ENCODE data around the gene RPL7A. TPM values are rescaled to one million over a fixed set of nuclear protein-coding genes. Genes with fewer than 3 reads are reported as not detected.
"Not testable (repeated sequence)": the region's sequence is repeated elsewhere in the genome, so short reads cannot be mapped to it uniquely, and the experiment has no call there.

RPL7A gene
- total RNA-seq, 1 experiment from 2014 or later, result 2,991 TPM

DNA sequence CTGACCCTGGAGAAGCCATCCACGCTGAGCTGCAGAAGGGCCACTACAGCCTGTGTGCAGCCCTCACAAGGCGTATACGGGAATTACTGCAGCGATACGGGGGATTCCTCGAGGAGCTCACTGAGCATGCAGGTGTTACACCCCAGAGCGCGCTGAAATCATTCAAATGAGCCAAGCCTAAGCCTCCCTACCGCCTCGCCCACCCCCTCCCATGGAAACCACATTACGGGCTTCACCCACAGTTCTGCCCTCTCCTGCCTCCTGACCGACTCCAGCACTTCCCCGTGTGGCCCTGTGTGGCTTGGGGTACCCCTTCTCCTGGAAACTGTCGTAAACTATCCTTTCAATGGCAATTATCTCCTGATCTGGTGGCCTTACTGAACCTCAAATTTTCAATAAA is 25.3 kb upstream of the RPL7A start:
- DNase-seq, result no peak
- Histone ChIP-seq H3K27me3 (no peaks in the 10 kb centered on the region), H3K9me3 (no peaks in the 10 kb centered on the region), H3K36me3 (no peaks in the 10 kb centered on the region), H3K4me3 (no peak overlapping the region)

GRCh38 chr9:133323211-133323610 is 24.8 kb upstream of the RPL7A start:
- H3K4me3 ChIP-seq, result no peak overlapping the region
- no peaks in the 10 kb centered on the region for H3K9me3 ChIP-seq
- no peak for DNase-seq
- H3K27me3 ChIP-seq, result no peaks in the 10 kb centered on the region
- no peaks in the 10 kb centered on the region for H3K36me3 ChIP-seq

GRCh38 chr9:133323991-133324703 is 23.9 kb upstream of the RPL7A start:
- H3K36me3 ChIP-seq, result no peaks in the 10 kb centered on the region
- no peaks in the 10 kb centered on the region for H3K27me3 ChIP-seq
- H3K9me3 ChIP-seq, result no peaks in the 10 kb centered on the region
- DNase-seq, result no peak
- H3K4me3 ChIP-seq, result no peak overlapping the region

- not testable (repeated sequence) for H3K9me3 ChIP-seq, H3K4me3 ChIP-seq, H3K27me3 ChIP-seq, DNase-seq
- H3K36me3 ChIP-seq, result peaks cover 17% of the 10 kb centered on the region
Observed at GRCh38 chr9:133327021-133327420, 21.0 kb upstream of the RPL7A start.

DNA sequence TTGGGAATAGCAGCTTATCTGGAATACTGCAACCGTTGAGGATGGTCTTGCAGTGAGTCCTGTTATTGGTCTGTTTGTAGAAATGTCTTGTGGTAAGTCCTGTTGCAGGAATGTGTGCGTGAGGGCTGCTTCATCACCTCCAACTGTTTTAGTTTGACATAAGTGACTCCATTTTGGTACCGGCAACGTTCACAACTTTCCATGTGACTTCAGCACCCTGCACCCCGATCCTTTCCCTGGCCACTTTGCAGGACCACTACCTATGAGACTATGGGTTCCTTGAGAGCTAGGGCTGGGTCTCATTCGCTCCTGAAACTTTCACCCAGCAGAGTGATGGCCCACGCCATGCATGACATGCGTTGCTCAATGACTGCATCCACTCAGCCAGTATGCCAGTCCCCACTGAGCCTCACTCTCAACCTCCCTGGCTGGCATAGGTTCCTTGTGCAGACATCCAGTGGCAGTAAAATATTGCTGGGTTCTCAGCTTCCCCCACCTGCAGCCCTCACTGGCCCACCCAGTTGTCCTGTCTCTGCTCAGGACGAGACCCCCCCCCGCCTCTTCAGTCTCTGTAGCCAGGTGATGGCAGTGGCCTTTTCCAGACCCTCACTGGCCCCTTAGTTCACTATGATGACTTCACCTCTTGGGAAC is 20.1 kb upstream of the RPL7A start:
- H3K4me3 ChIP-seq, result no peak overlapping the region
- DNase-seq, result no peak
- H3K36me3 ChIP-seq, result peaks cover 27% of the 10 kb centered on the region
- no peaks in the 10 kb centered on the region for H3K27me3 ChIP-seq
- no peaks in the 10 kb centered on the region for H3K9me3 ChIP-seq

DNA sequence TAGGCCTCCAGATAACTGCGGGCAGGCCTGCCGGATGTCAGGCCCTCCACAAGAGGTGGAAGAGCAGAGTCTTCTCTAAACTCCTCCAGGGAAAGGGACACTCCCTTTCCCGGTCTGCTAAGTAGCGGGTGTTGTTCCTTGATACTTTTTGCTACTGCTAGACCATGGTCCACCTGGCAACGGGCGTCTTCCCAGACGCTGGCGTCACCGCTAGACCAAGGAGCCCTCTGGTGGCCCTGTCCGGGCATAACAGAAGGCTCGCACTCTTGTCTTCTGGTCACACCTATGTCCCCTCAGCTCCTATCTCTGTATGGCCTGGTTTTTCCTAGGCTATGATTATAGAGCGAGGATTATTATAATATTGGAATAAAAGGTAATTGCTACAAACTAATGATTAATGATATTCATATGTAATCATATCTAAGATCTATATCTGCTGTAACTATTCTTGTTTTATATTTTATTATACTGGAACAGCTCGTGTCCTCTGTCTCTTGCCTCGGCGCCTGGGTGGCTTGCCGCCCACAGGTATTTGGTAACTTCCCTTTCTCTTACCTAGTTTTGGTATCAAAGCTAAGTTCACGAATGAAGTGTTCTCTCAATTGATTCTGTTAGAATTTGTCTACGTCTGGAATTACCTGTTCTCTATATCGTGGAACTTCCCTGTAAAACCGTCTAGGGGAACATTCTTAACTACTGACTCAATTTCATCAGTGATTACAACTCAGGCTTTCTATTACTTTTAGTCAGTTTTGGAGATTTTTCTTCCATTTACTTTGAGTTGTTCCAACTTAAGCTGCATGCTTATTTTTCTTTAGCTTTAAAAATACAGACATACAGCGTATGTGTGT is 18.5 kb upstream of the RPL7A start:
- DNase-seq, H3K27me3 ChIP-seq, H3K4me3 ChIP-seq, H3K9me3 ChIP-seq: not testable (repeated sequence)
- H3K36me3 ChIP-seq, result peaks cover 42% of the 10 kb centered on the region

GRCh38 chr9:133331221-133331620 is 16.8 kb upstream of the RPL7A start:
- H3K9me3 ChIP-seq, result no peaks in the 10 kb centered on the region
- DNase-seq, result no peak
- H3K36me3 ChIP-seq, result peaks cover 47% of the 10 kb centered on the region
- no peak overlapping the region for H3K4me3 ChIP-seq
- no peaks in the 10 kb centered on the region for H3K27me3 ChIP-seq

GRCh38 chr9:133331641-133332380 is 16.2 kb upstream of the RPL7A start:
- no peak for DNase-seq
- H3K4me3 ChIP-seq, result no peak overlapping the region
- peaks cover 52% of the 10 kb centered on the region for H3K36me3 ChIP-seq
- H3K9me3 ChIP-seq, result no peaks in the 10 kb centered on the region
- H3K27me3 ChIP-seq, result no peaks in the 10 kb centered on the region

DNA sequence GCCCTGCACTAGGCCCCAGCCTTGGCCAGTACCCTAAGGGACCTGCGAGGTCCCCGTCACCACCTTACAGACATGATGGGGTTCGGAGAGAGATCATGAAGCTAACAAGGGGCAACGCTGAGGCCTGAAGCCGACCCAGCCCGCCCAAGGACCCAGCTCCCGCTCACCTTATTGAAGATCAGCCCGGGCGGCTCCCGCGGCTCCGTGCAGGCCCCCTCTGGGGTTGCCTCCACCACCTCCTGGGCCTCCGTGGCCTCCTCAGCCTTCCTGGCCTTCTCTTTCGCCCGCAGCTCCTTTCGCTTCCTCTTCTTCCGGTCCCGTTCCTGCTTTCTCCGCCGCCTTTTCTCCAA is 15.7 kb upstream of the RPL7A start:
- H3K36me3 ChIP-seq, result peaks cover 52% of the 10 kb centered on the region
- H3K9me3 ChIP-seq, result no peaks in the 10 kb centered on the region
- DNase-seq, result no peak
- no peaks in the 10 kb centered on the region for H3K27me3 ChIP-seq
- H3K4me3 ChIP-seq, result no peak overlapping the region

DNA sequence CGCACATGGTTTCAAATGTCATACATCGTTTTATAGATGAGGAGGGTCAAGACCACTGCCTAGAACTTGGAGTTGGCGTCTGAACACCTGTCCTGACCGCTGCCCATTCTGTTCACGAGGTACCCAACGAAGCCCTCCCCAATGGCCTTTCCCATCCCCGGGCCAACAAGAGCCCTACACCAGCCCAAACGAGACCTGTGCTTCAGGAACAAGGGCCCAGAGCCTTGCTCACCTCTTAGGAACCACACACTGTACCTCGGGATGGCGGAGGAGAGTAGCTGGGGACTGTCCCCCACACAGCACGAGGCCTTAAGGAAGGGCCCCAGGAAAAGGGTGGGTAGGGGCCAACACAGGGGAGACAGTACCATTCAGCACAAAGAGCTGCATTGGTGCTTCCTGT is 15.0 kb upstream of the RPL7A start:
- H3K9me3 ChIP-seq, result no peaks in the 10 kb centered on the region
- no peaks in the 10 kb centered on the region for H3K27me3 ChIP-seq
- H3K4me3 ChIP-seq, result no peak overlapping the region
- H3K36me3 ChIP-seq, result peaks cover 52% of the 10 kb centered on the region
- no peak for DNase-seq

- no peak overlapping the region for H3K4me3 ChIP-seq
- peaks cover 52% of the 10 kb centered on the region for H3K36me3 ChIP-seq
- H3K27me3 ChIP-seq, result no peaks in the 10 kb centered on the region
- DNase-seq, result no peak
- H3K9me3 ChIP-seq, result no peaks in the 10 kb centered on the region
Observed at GRCh38 chr9:133333566-133333965, 14.5 kb upstream of the RPL7A start.

DNA sequence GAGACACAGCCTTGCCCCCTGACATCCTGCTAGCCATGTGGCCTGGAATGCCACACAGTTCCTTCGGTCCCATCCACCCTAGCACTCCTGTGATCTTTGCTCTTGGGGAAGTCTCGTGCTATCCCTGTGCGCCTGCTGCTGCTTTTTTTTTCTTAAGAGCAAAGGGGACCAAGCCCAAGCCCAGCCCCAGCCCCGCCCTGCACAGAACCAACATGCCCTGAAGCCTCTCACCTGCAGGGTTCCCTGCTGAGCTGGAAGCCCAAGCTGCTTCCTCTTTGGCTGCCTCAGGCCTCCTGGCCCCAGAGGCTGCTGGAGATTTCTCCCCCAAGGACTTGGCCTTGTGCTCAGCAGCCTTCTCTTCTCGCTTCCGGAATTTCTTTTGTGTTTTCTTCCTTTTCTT is 13.9 kb upstream of the RPL7A start:
- no peaks in the 10 kb centered on the region for H3K27me3 ChIP-seq
- DNase-seq, result no peak
- peaks cover 55% of the 10 kb centered on the region for H3K36me3 ChIP-seq
- no peak overlapping the region for H3K4me3 ChIP-seq
- no peaks in the 10 kb centered on the region for H3K9me3 ChIP-seq

DNA sequence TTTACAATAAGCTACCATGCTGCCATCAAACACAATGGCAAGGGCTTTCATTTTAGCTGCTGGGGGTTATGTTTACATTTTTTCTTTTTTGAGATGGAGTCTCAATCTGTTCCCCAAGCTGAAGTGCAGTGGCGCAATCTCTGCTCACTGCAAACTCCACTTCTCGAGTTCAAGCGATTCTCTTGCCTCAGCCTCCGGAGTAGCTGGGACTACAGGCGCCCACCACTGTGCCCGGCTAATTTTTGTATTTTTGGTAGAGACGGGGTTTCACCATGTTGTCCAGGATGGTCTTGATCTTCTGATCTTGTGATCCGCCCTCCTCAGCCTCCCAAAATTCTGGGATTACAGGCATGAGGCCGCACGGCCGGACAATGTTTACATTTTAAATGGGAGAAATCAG is 13.1 kb upstream of the RPL7A start:
- H3K27me3 ChIP-seq, DNase-seq, H3K9me3 ChIP-seq: not testable (repeated sequence)
- H3K4me3 ChIP-seq, result peak overlapping the region; percentile 88
- H3K36me3 ChIP-seq, result peaks cover 57% of the 10 kb centered on the region

- H3K36me3 ChIP-seq, result peaks cover 55% of the 10 kb centered on the region
- peak within 1 kb of the TSS; percentile 88 for H3K4me3 ChIP-seq
- H3K9me3 ChIP-seq, result no peaks in the 10 kb centered on the region
- DNase-seq, result peak; percentile 96
- no peaks in the 10 kb centered on the region for H3K27me3 ChIP-seq
Observed at GRCh38 chr9:133335924-133336811, 11.8 kb upstream of the RPL7A start, which contains the start of gene SURF6. Gene SURF6, minus strand, starts transcription at chr9:133336188. Its CDS starts 56 bp downstream, at chr9:133336132.

DNA sequence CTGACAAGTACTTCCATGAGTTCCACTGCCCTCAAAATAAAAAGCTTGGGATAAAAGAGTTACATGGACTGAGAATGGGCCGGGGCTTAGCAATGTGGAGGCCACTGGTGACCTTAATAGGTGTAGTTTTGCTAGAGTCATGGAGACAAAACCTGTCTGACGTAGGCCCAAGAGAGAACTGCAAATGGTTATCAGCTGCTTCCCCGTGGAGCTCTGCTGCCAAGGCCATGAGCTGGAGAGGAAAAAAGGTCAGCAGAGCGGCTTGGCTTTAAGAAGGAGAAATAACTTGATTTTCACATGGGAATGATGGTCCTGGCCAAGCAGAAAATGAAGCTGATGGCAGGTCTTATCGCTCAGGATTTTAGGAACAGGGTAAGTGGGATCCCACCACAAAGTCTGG is 8.4 kb upstream of the RPL7A start:
- H3K27me3 ChIP-seq, result no peaks in the 10 kb centered on the region
- H3K4me3 ChIP-seq, result no peak overlapping the region
- H3K9me3 ChIP-seq, result no peaks in the 10 kb centered on the region
- DNase-seq, result no peak
- H3K36me3 ChIP-seq, result peaks cover 58% of the 10 kb centered on the region

DNA sequence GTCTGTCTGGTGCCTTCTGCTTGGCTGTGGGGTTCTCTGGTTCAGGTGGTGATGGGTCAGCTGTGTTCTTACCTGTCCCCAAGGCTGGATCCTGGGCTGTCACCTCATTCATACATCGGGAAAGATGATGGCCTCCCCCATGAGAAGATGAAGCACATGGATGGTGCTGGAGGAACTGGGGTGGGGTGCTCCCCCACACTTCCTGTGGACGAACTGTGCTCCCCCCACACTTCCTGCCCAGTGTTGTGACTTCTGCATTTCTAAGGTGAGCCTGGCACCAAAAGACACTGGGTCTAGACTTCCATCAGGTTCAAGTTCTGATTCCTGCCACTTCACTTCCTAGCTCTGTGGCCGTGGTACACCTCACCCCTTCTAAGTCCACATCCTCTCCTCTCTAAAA is 7.8 kb upstream of the RPL7A start:
- no peaks in the 10 kb centered on the region for H3K27me3 ChIP-seq
- peaks cover 61% of the 10 kb centered on the region for H3K36me3 ChIP-seq

More for the DNA sequence above, 7.8 kb upstream of the RPL7A start:
- no peak for DNase-seq
- H3K4me3 ChIP-seq, result no peak overlapping the region
- no peaks in the 10 kb centered on the region for H3K9me3 ChIP-seq

All from MG63 (cell line).